ENCODE measurements around the gene NOP14.

The NOP14 gene

GRCh38 chr4:2910409-2910808, 52.8 kb downstream of the NOP14 start:
- DNase-seq, result no peak

GRCh38 chr4:2909583-2909982, 53.6 kb downstream of the NOP14 start:
- DNase-seq, result no peak

- DNase-seq, result no peak
Observed at GRCh38 chr4:2908686-2909085, 54.5 kb downstream of the NOP14 start.

GRCh38 chr4:2907706-2908293, 55.4 kb downstream of the NOP14 start:
- no peak for DNase-seq

- DNase-seq, result no peak
Observed at GRCh38 chr4:2907226-2907625, 56.0 kb downstream of the NOP14 start.

GRCh38 chr4:2906218-2906617, 57.0 kb downstream of the NOP14 start:
- no peak for DNase-seq

- DNase-seq, result no peak
Observed at GRCh38 chr4:2905544-2905943, 57.7 kb downstream of the NOP14 start.

- DNase-seq, result no peak
Observed at GRCh38 chr4:2902126-2902525, 61.1 kb downstream of the NOP14 start.

GRCh38 chr4:2901186-2901585, 62.0 kb downstream of the NOP14 start:
- DNase-seq, result no peak

GRCh38 chr4:2900741-2901140, 62.5 kb downstream of the NOP14 start:
- no peak for DNase-seq

- DNase-seq, result no peak
Observed at GRCh38 chr4:2898001-2898400, 65.2 kb downstream of the NOP14 start.

- no peak for DNase-seq
Observed at GRCh38 chr4:2893772-2894171, 69.4 kb downstream of the NOP14 start.

- no peak for DNase-seq
Observed at GRCh38 chr4:2891294-2891693, 71.9 kb downstream of the NOP14 start.

- no peak for DNase-seq
Observed at GRCh38 chr4:2888886-2889285, 74.3 kb downstream of the NOP14 start.

Data from central memory CD4-positive, alpha-beta T cell (primary cell).